H1 (cell line): ENCODE data around the gene ADARB2. TPM values are rescaled to one million over a fixed set of nuclear protein-coding genes. Genes with fewer than 3 reads are reported as not detected.

Experiments used
- ATF2 ChIP-seq: IDR thresholded peaks from 2 replicates; pipeline ENCODE4 v1.6.1; 2012; ENCODE audit warnings: low read length, inconsistent platforms
- EGR1 ChIP-seq: IDR thresholded peaks from 2 replicates; pipeline ENCODE4 v1.6.1; 2011; ENCODE audit warnings: low read depth, low read length, borderline replicate concordance
- EP300 ChIP-seq, 2 experiments: IDR thresholded peaks; 1 replicate in 1 of 2; 2 replicates in 1 of 2; pipeline ENCODE4 v1.6.1; 2011 to 2012; ENCODE audit warnings: low read depth in 2 of 2, low read length in 2 of 2, mild to moderate bottlenecking in 2 of 2, borderline replicate concordance in 1 of 2, inconsistent platforms in 1 of 2, moderate library complexity in 1 of 2
- polyA plus RNA-seq, 7 experiments: library from polyadenylated mRNA; depleted of rRNA in 3 of 7; stranded (reverse) in 5 of 7; unstranded in 2 of 7; fragments of >200 nt in 5 of 7; fragments of 200-250 nt in 2 of 7; gene quantifications; 1 replicate in 5 of 7; 2 replicates in 1 of 7; 4 replicates in 1 of 7; pipeline versions ENCODE4 v1.2.1 to v1.2.3, GENCODE V29; 2011 to 2013; ENCODE audit warnings: missing spikeins in 2 of 7, mixed read lengths in 2 of 7
- total RNA-seq: library from RNA; stranded (reverse); fragmentation: NEBNext Ultra II Directional; extraction: Animal tissue kit (Norgen Biotek cat#: 25700); gene quantifications from 2 replicates; pipeline ENCODE4 v1.2.1, GENCODE V29; 2021

Gene ADARB2
- total and polyA plus RNA-seq, 2 of the 8 experiments (the other 6 are each of a cell fraction or from before 2014, with no cell fraction given): 2.2 to 2.8 TPM

GRCh38 chr10:1610986-1611770 lies 126.1 kb downstream of the ADARB2 start (continued):
- no peak for TF ChIP-seq ATF2
- no peak for TF ChIP-seq EGR1
- TF ChIP-seq EP300 (IDR thresholded peaks at IDR 0.05; ENCODE audit: borderline replicate concordance in 1 of 2, low read depth in 2 of 2, low read length in 2 of 2): no peak
